ENCODE measurements around the gene KRT7. TPM values are rescaled to one million over a fixed set of nuclear protein-coding genes. Genes with fewer than 3 reads are reported as not detected.

Gene KRT7
- total RNA-seq, 1 experiment from 2014 or later, result 10.0 TPM

DNA sequence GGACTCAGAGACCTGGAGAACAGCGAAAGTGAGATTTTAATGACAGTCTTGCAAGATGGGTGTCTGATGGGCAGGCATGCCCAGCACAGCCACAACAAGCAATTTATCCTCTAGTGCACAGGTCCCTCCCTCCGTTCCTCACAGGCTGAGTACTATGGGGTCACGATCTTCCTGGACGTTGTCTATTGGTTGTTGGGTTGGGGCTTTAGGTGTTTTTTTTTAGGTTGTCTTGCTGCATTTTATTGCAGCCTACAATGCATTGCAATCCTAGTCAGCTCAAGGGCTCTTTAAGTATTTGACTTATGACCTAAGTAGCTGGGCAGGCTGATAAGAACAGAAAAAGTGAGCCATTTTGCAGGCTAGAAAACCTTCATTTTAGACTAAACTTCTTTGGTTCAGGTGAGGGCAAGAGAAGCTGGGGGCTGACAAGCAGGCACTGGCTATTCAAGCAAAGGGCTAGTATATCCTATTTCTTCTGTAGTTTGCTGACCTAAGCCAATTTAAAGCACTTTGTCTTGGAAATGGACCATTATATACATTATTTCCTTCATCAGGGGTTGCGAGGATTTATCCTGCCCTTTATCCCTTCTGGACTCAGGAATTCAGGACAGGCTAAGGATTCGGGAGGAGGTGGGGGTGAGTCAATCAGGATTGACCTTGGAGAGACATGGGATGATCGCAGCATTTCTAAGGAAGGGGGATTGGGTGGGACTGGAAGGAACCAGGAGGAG lies 6.0 kb downstream of the KRT7 start:
- Histone ChIP-seq H3K23me2 (ENCODE audit: insufficient read length, low read depth, low read length, poor library complexity, severe bottlenecking) (no peaks in the 10 kb centered on the region), H2BK15ac (ENCODE audit: low read depth, low read length) (no peak overlapping the region), H4K8ac (replicated peaks; ENCODE audit: insufficient read length, low read depth, low read length) (no peak overlapping the region), H3K4me1 (ENCODE audit: insufficient read depth, low read length) (peaks cover 12% of the 10 kb centered on the region), H4K20me1 (ENCODE audit: control insufficient read depth, insufficient read depth, insufficient read length) (no peaks in the 10 kb centered on the region), H2BK20ac (ENCODE audit: low read depth, low read length, poor library complexity, severe bottlenecking) (no peak overlapping the region), H4K91ac (ENCODE audit: insufficient read length, low read depth, low read length) (no peak overlapping the region), H3K23ac (ENCODE audit: insufficient read length, low read depth, low read length) (no peak overlapping the region), H4K5ac (ENCODE audit: insufficient read length, low read depth, low read length) (no peak overlapping the region), H2BK12ac (ENCODE audit: insufficient read length, low read depth, low read length) (no peak overlapping the region), H2BK120ac (ENCODE audit: low read depth, low read length, poor library complexity, severe bottlenecking) (no peak overlapping the region), H2BK5ac (ENCODE audit: insufficient read length, low read length) (no peak overlapping the region), H3K79me2 (ENCODE audit: insufficient read depth, low read length) (no peaks in the 10 kb centered on the region), H2AK5ac (ENCODE audit: insufficient read length, low read length) (no peak overlapping the region), H3K14ac (ENCODE audit: insufficient read depth, low read length) (no peak overlapping the region), H3K27ac (ENCODE audit: insufficient read length, low read depth, low read length) (no peak overlapping the region), H2AFZ (ENCODE audit: low read length) (no peak overlapping the region), H3T11ph (ENCODE audit: low read length) (no peak overlapping the region), H3K18ac (ENCODE audit: insufficient read length, low read depth, low read length) (no peak overlapping the region), H3K4me2 (ENCODE audit: insufficient read depth, insufficient read length, low read length) (no peak overlapping the region), H3K9me3 (ENCODE audit: control insufficient read depth, low read depth, low read length) (no peaks in the 10 kb centered on the region), H3K4ac (ENCODE audit: low read depth, low read length) (no peak overlapping the region), H3K9ac (ENCODE audit: extremely low read depth, insufficient read length, low read length) (no peak overlapping the region), H3K79me1 (ENCODE audit: insufficient read depth, low read depth, low read length, poor library complexity, severe bottlenecking) (no peaks in the 10 kb centered on the region), H3K27me3 (ENCODE audit: insufficient read depth, low read length) (no peaks in the 10 kb centered on the region; the same call in 1 of the 2 replicates), H3K56ac (ENCODE audit: insufficient read length, low read depth, low read length) (no peak overlapping the region)
- Mint-ChIP-seq H3K9me3 (no peaks in the 10 kb centered on the region; a peak in 1 of 5 replicates), H3K4me1 (peaks cover 48 to 56% of the 10 kb centered on the region in 2 experiments), H3K36me3 (ENCODE audit: insufficient read depth in 1 of 3, low read depth in 3 of 3) (peaks cover 3 to 48% (median 4%) of the 10 kb centered on the region in 3 experiments; a peak in 5 of 7 replicates), H3K27me3 (ENCODE audit: low read depth) (peaks cover 38% of the 10 kb centered on the region), H3K27ac (no peak overlapping the region; a peak in 1 of 7 replicates), H3K4me3 (no peak overlapping the region)
- no peak for DNase-seq
- no CpG with 5 or more reads among the region's 7 CpGs for WGBS (ENCODE audit: extremely low coverage, insufficient read length, low lambda C conversion rate)
- TF ChIP-seq CTCF (conservative IDR thresholded peaks at IDR 0.05), result no peak
